ENCODE measurements around the gene OPHN1.
"Not testable (repeated sequence)": the region's sequence is repeated elsewhere in the genome, so short reads cannot be mapped to it uniquely, and the experiment has no call there.

Gene OPHN1

GRCh38 chrX:68403038-68403437 lies 30.3 kb downstream of the OPHN1 start:
- TF ChIP-seq CTCF (IDR thresholded peaks at IDR 0.05; ENCODE audit: control insufficient read depth, insufficient read depth, low read depth, low read length, missing control alignments), result no peak
- DNase-seq (ENCODE audit: low read depth), result no peak
- no peak overlapping the region for H3K4me3 ChIP-seq (ENCODE audit: control insufficient read depth, low read depth, low read length)

GRCh38 chrX:68402094-68402493 lies 31.2 kb downstream of the OPHN1 start:
- TF ChIP-seq CTCF (IDR thresholded peaks at IDR 0.05; ENCODE audit: control insufficient read depth, insufficient read depth, low read depth, low read length, missing control alignments), result no peak
- no peak overlapping the region for H3K4me3 ChIP-seq (ENCODE audit: control insufficient read depth, low read depth, low read length)
- no peak for DNase-seq (ENCODE audit: low read depth)

- H3K4me3 ChIP-seq (ENCODE audit: control insufficient read depth, low read depth, low read length), result no peak overlapping the region
- TF ChIP-seq CTCF (IDR thresholded peaks at IDR 0.05; ENCODE audit: control insufficient read depth, insufficient read depth, low read depth, low read length, missing control alignments), result no peak
- no peak for DNase-seq (ENCODE audit: low read depth)
These were observed 35.0 kb downstream of the OPHN1 start for GRCh38 chrX:68398291-68398690.

GRCh38 chrX:68396953-68397352 lies 36.3 kb downstream of the OPHN1 start:
- no peak for TF ChIP-seq CTCF (IDR thresholded peaks at IDR 0.05; ENCODE audit: control insufficient read depth, insufficient read depth, low read depth, low read length, missing control alignments)
- H3K4me3 ChIP-seq (ENCODE audit: control insufficient read depth, low read depth, low read length), result no peak overlapping the region
- DNase-seq (ENCODE audit: low read depth), result no peak

- DNase-seq (ENCODE audit: low read depth); H3K4me3 ChIP-seq (ENCODE audit: control insufficient read depth, low read depth, low read length): not testable (repeated sequence)
These were observed 43.8 kb downstream of the OPHN1 start for GRCh38 chrX:68389419-68389960.

GRCh38 chrX:68387776-68388175 lies 45.5 kb downstream of the OPHN1 start:
- no peak for TF ChIP-seq CTCF (IDR thresholded peaks at IDR 0.05; ENCODE audit: control insufficient read depth, insufficient read depth, low read depth, low read length, missing control alignments)
- DNase-seq (ENCODE audit: low read depth), result no peak
- no peak overlapping the region for H3K4me3 ChIP-seq (ENCODE audit: control insufficient read depth, low read depth, low read length)

GRCh38 chrX:68383540-68383939 lies 49.8 kb downstream of the OPHN1 start:
- DNase-seq (ENCODE audit: low read depth), result no peak
- TF ChIP-seq CTCF (IDR thresholded peaks at IDR 0.05; ENCODE audit: control insufficient read depth, insufficient read depth, low read depth, low read length, missing control alignments), result no peak
- H3K4me3 ChIP-seq (ENCODE audit: control insufficient read depth, low read depth, low read length), result no peak overlapping the region

GRCh38 chrX:68377579-68377978 lies 55.7 kb downstream of the OPHN1 start:
- not testable (repeated sequence) for DNase-seq (ENCODE audit: low read depth); H3K4me3 ChIP-seq (ENCODE audit: control insufficient read depth, low read depth, low read length)

All from AG09309 (cell line).